Tibial nerve (tissue), 4 donors: ENCODE results near the gene XPO5. TPM values are rescaled to one million over a fixed set of nuclear protein-coding genes. Genes with fewer than 3 reads are reported as not detected.

Experiments used
- DNase-seq, 2 donors: peaks; one replicate each; pipeline ENCODE4 v3.0.0-alpha.2; 2019; ENCODE audit warnings: low spot score in 2 of 2
- H3K27ac ChIP-seq, 4 donors: fragments of 200-600 bp; sonication (generic) in 3 of 4; one replicate each; pipeline ENCODE4 v1.5.1; 2017 to 2019; ENCODE audit warnings: mild to moderate bottlenecking in 1 of 4
- H3K27me3 ChIP-seq, 2 donors: fragments of 200-600 bp; sonication (generic) in 1 of 2; one replicate each; pipeline versions ENCODE4 v1.5.1 to v1.6.0; 2017 to 2019
- H3K36me3 ChIP-seq, 3 donors: fragments of 200-600 bp; sonication (generic); one replicate each; pipeline ENCODE4 v1.5.1; 2018 to 2019
- H3K4me1 ChIP-seq, 4 donors: fragments of 200-600 bp; sonication (generic) in 3 of 4; one replicate each; pipeline ENCODE4 v1.5.1; 2017 to 2019
- H3K4me3 ChIP-seq, 4 donors: fragments of 200-600 bp; sonication (generic) in 3 of 4; one replicate each; pipeline ENCODE4 v1.5.1; 2017 to 2019; ENCODE audit warnings: mild to moderate bottlenecking in 1 of 4, moderate library complexity in 1 of 4
- H3K9me3 ChIP-seq, 4 donors: fragments of 200-600 bp; sonication (generic) in 3 of 4; one replicate each; pipeline ENCODE4 v1.5.1; 2017 to 2019
- CTCF ChIP-seq, 5 experiments: fragments of 200-600 bp in 3 of 5; fragments of 450-650 bp in 2 of 5; sonication (generic) in 3 of 5; IDR thresholded peaks; one replicate each; pipeline ENCODE4 v1.5.1; 2016 to 2019; ENCODE audit warnings: antibody characterized with exemption in 5 of 5, mild to moderate bottlenecking in 3 of 5, moderate library complexity in 2 of 5
- EP300 ChIP-seq, 2 donors: sonication (generic); formaldehyde crosslinking; IDR thresholded peaks; one replicate each; pipeline ENCODE4 v1.6.1; 2017; ENCODE audit warnings: antibody characterized with exemption in 2 of 2, mild to moderate bottlenecking in 1 of 2
- POLR2A ChIP-seq, 2 donors: fragments of 450-650 bp; IDR thresholded peaks; one replicate each; pipeline ENCODE4 v1.6.1; 2017; ENCODE audit warnings: antibody characterized with exemption in 2 of 2, mild to moderate bottlenecking in 2 of 2, moderate library complexity in 2 of 2
- WGBS, 2 donors: methylation state at CpG; one replicate each; pipeline ENCODE4 v1.1.5; 2018; 5-methylcytosine and 5-hydroxymethylcytosine counted together
- total RNA-seq, 4 donors: library from RNA; depleted of rRNA; stranded (reverse); fragments of >200 nt; gene quantifications; one replicate each; pipeline ENCODE4 v1.1.0, GENCODE V29; 2016

The XPO5 gene
- total RNA-seq, 4 donors from 2014 or later = 12.5 to 38.3 (median 32.8) TPM

GRCh38 chr6:43610431-43610830, 34.6 kb upstream of the XPO5 start:
- H3K27me3 ChIP-seq = no peaks in the 10 kb centered on the region
- TF ChIP-seq POLR2A (IDR thresholded peaks at IDR 0.05) = no peak
- TF ChIP-seq CTCF (IDR thresholded peaks at IDR 0.05) = no peak
- TF ChIP-seq EP300 (IDR thresholded peaks at IDR 0.05) = no peak
- 98 to 99% methylated on average over 5 of the region's 5 CpGs for WGBS, 2 donors

GRCh38 chr6:43609402-43609801, 33.6 kb upstream of the XPO5 start:
- WGBS, 2 donors = 94 to 96% methylated on average over 1 of the region's 1 CpG
- no peaks in the 10 kb centered on the region for H3K9me3 ChIP-seq
- peaks cover 0 to 72% (median 13%) of the 10 kb centered on the region in 3 donors for H3K36me3 ChIP-seq

More at GRCh38 chr6:43610431-43610830, 34.6 kb upstream of the XPO5 start:
- DNase-seq = no peak
- no peak overlapping the region for H3K4me3 ChIP-seq
- H3K4me1 ChIP-seq = peaks cover 0 to 7% (median 0%) of the 10 kb centered on the region in 4 donors
- H3K27ac ChIP-seq = no peak overlapping the region
- H3K36me3 ChIP-seq = peaks cover 2 to 72% (median 15%) of the 10 kb centered on the region in 3 donors
- no peaks in the 10 kb centered on the region for H3K9me3 ChIP-seq

GRCh38 chr6:43608807-43609206, 33.0 kb upstream of the XPO5 start:
- no peaks in the 10 kb centered on the region for H3K9me3 ChIP-seq
- DNase-seq = no peak
- H3K4me1 ChIP-seq = peaks cover 0 to 14% (median 0%) of the 10 kb centered on the region in 4 donors
- TF ChIP-seq EP300 (IDR thresholded peaks at IDR 0.05) = no peak
- no peak for TF ChIP-seq CTCF (IDR thresholded peaks at IDR 0.05)
- no peak for TF ChIP-seq POLR2A (IDR thresholded peaks at IDR 0.05)
- WGBS, 2 donors = 59 to 65% methylated on average over 1 of the region's 1 CpG
- no peak overlapping the region for H3K4me3 ChIP-seq
- H3K27me3 ChIP-seq = no peaks in the 10 kb centered on the region
- peaks cover 0 to 72% (median 12%) of the 10 kb centered on the region in 3 donors for H3K36me3 ChIP-seq
- no peak overlapping the region for H3K27ac ChIP-seq

More at GRCh38 chr6:43609402-43609801, 33.6 kb upstream of the XPO5 start:
- Histone ChIP-seq H3K4me3 (no peak overlapping the region), H3K27me3 (no peaks in the 10 kb centered on the region), H3K27ac (no peak overlapping the region), H3K4me1 (peaks cover 0 to 8% (median 0%) of the 10 kb centered on the region in 4 donors)
- TF ChIP-seq CTCF (IDR thresholded peaks at IDR 0.05) = no peak
- no peak for TF ChIP-seq POLR2A (IDR thresholded peaks at IDR 0.05)
- no peak for TF ChIP-seq EP300 (IDR thresholded peaks at IDR 0.05)
- no peak for DNase-seq

- H3K36me3 ChIP-seq = peaks cover 0 to 70% (median 8%) of the 10 kb centered on the region in 3 donors
- no peak overlapping the region for H3K4me3 ChIP-seq
- H3K27ac ChIP-seq = no peak overlapping the region
- WGBS, 2 donors = 1 to 5% methylated on average over 5 of the region's 5 CpGs
- peak; percentile 70 to 79 (median 72) for TF ChIP-seq CTCF (IDR thresholded peaks at IDR 0.05)
- TF ChIP-seq POLR2A (IDR thresholded peaks at IDR 0.05) = no peak
- DNase-seq = peak; percentile 50 to 85
- H3K9me3 ChIP-seq = no peaks in the 10 kb centered on the region
- H3K27me3 ChIP-seq = no peaks in the 10 kb centered on the region
- peaks cover 0 to 14% (median 0%) of the 10 kb centered on the region in 4 donors for H3K4me1 ChIP-seq
Observed at GRCh38 chr6:43608310-43608763, 32.5 kb upstream of the XPO5 start.

GRCh38 chr6:43606019-43606418, 30.2 kb upstream of the XPO5 start:
- 89 to 92% methylated on average over 2 of the region's 2 CpGs for WGBS, 2 donors
- Histone ChIP-seq H3K27ac (no peak overlapping the region), H3K4me1 (peaks cover 0 to 14% (median 0%) of the 10 kb centered on the region in 4 donors), H3K4me3 (no peak overlapping the region), H3K36me3 (peaks cover 0 to 71% (median 7%) of the 10 kb centered on the region in 3 donors), H3K9me3 (no peaks in the 10 kb centered on the region), H3K27me3 (no peaks in the 10 kb centered on the region)
- TF ChIP-seq POLR2A (IDR thresholded peaks at IDR 0.05) (no peak), EP300 (IDR thresholded peaks at IDR 0.05) (no peak), CTCF (IDR thresholded peaks at IDR 0.05) (no peak)
- DNase-seq = no peak
